CD14-positive monocyte (primary cell): ENCODE data around the gene FGFRL1. TPM values are rescaled to one million over a fixed set of nuclear protein-coding genes. Genes with fewer than 3 reads are reported as not detected.

Experiments used
- DNase-seq, 3 donors: peaks; one replicate each; pipeline ENCODE4 v3.0.0-alpha.2; 2011 to 2022
- H2AFZ ChIP-seq: 2 replicates; pipeline ENCODE4 v1.6.0; 2012; ENCODE audit warnings: mild to moderate bottlenecking, low read depth, low read length, inconsistent platforms; ENCODE audit not compliant: insufficient read depth, poor library complexity, severe bottlenecking
- H3K27ac ChIP-seq, 2 donors: 1 replicate in 1 of 2; 2 replicates in 1 of 2; pipeline ENCODE4 v1.5.1; 2012 to 2013; ENCODE audit warnings: low read length in 2 of 2, control low read depth in 1 of 2, inconsistent platforms in 1 of 2, low read depth in 1 of 2, mild to moderate bottlenecking in 1 of 2
- H3K27me3 ChIP-seq, 2 donors: one replicate each; pipeline versions ENCODE4 v1.6.0 to v1.6.1; 2011 to 2013; ENCODE audit warnings: low read length in 2 of 2; ENCODE audit not compliant: control insufficient read depth in 2 of 2, insufficient read depth in 2 of 2
- H3K36me3 ChIP-seq, 2 donors: replicated peaks in 1 of 2; 1 replicate in 1 of 2; 2 replicates in 1 of 2; pipeline versions ENCODE4 v1.5.1 to v1.6.1; 2012 to 2013; ENCODE audit warnings: low read length in 2 of 2, control low read depth in 1 of 2, inconsistent platforms in 1 of 2, mild to moderate bottlenecking in 1 of 2; ENCODE audit not compliant: insufficient read depth in 2 of 2, control insufficient read depth in 1 of 2
- H3K4me1 ChIP-seq, 2 donors: 1 replicate in 1 of 2; 2 replicates in 1 of 2; pipeline versions ENCODE4 v1.5.1 to v1.6.1; 2012 to 2013; ENCODE audit warnings: low read length in 2 of 2, control low read depth in 1 of 2, inconsistent platforms in 1 of 2, mild to moderate bottlenecking in 1 of 2, moderate library complexity in 1 of 2; ENCODE audit not compliant: insufficient read depth in 2 of 2, control insufficient read depth in 1 of 2
- H3K4me2 ChIP-seq: replicated peaks from 2 replicates; pipeline ENCODE3; 2012; ENCODE audit warnings: low read length, moderate library complexity, mild to moderate bottlenecking; ENCODE audit not compliant: poor library complexity, severe bottlenecking; ENCODE audit errors: extremely low read depth
- H3K4me3 ChIP-seq, 3 experiments: fragments of 200-600 bp in 1 of 3; sonication (generic) in 1 of 3; replicated peaks in 1 of 3; 1 replicate in 2 of 3; 2 replicates in 1 of 3; pipeline ENCODE4 v1.5.1; 2011 to 2013; ENCODE audit warnings: low read length in 3 of 3, mild to moderate bottlenecking in 3 of 3, control low read depth in 2 of 3, low read depth in 2 of 3, inconsistent platforms in 1 of 3, moderate library complexity in 1 of 3
- H3K79me2 ChIP-seq: 2 replicates; pipeline ENCODE4 v1.6.0; 2012; ENCODE audit warnings: mild to moderate bottlenecking, control low read depth, inconsistent platforms, low read length, moderate library complexity; ENCODE audit not compliant: insufficient read depth
- H3K9ac ChIP-seq: 2 replicates; pipeline ENCODE4 v1.6.0; 2017; ENCODE audit warnings: low read length, mild to moderate bottlenecking; ENCODE audit not compliant: insufficient read depth, poor library complexity, severe bottlenecking
- H3K9me3 ChIP-seq, 2 donors: replicated peaks in 1 of 2; 1 replicate in 1 of 2; 2 replicates in 1 of 2; pipeline versions ENCODE4 v1.5.1 to v1.6.1; 2012 to 2013; ENCODE audit warnings: low read length in 2 of 2, control low read depth in 1 of 2; ENCODE audit not compliant: control insufficient read depth in 1 of 2, insufficient read depth in 1 of 2
- H4K20me1 ChIP-seq: 2 replicates; pipeline ENCODE4 v1.6.0; 2012; ENCODE audit warnings: mild to moderate bottlenecking, low read length, control low read depth, moderate library complexity; ENCODE audit not compliant: insufficient read depth
- H3K27ac Mint-ChIP-seq, 7 donors: one replicate each; pipeline ENCODE4 v1.8.0; 2020; ENCODE audit warnings: mild to moderate bottlenecking in 7 of 7, mixed read lengths in 7 of 7, moderate library complexity in 6 of 7, inconsistent platforms in 2 of 7
- H3K27me3 Mint-ChIP-seq, 3 donors: one replicate each; pipeline ENCODE4 v1.8.0; 2021 to 2022; ENCODE audit warnings: low read depth in 3 of 3, mild to moderate bottlenecking in 3 of 3, mixed read lengths in 3 of 3, moderate library complexity in 3 of 3, inconsistent platforms in 1 of 3
- H3K36me3 Mint-ChIP-seq, 2 donors: one replicate each; pipeline ENCODE4 v1.8.0; 2020; ENCODE audit warnings: mixed read lengths in 2 of 2, inconsistent platforms in 1 of 2, mild to moderate bottlenecking in 1 of 2
- H3K4me1 Mint-ChIP-seq: one replicate; pipeline ENCODE4 v1.8.0; 2020; ENCODE audit warnings: mild to moderate bottlenecking, mixed read lengths
- H3K4me3 Mint-ChIP-seq, 2 donors: one replicate each; pipeline ENCODE4 v1.8.0; 2020; ENCODE audit warnings: mild to moderate bottlenecking in 2 of 2, mixed read lengths in 2 of 2, moderate library complexity in 1 of 2
- H3K9me3 Mint-ChIP-seq, 7 donors: one replicate each; pipeline ENCODE4 v1.8.0; 2020 to 2022; ENCODE audit warnings: mixed read lengths in 7 of 7, mild to moderate bottlenecking in 6 of 7, moderate library complexity in 6 of 7, inconsistent platforms in 2 of 7
- CTCF ChIP-seq: fragments of 200-600 bp; IDR thresholded peaks from one replicate; pipeline ENCODE4 v1.8.0; 2022; ENCODE audit warnings: antibody characterized with exemption, mild to moderate bottlenecking
- WGBS: methylation state at CpG from one replicate; pipeline ENCODE4 v1.1.5; 2013; ENCODE audit warnings: missing lambda C conversion rate; ENCODE audit not compliant: insufficient coverage; 5-methylcytosine and 5-hydroxymethylcytosine counted together
- intact Hi-C, 2 donors: fragments of 100-400 bp; cut with micrococcal nuclease; formaldehyde crosslinking; loops; one replicate each; pipeline versions ENCODE4 v1.15.0 to v1.15.1; 2023
- polyA plus RNA-seq, 3 donors: library from polyadenylated mRNA; depleted of rRNA in 1 of 3; unstranded in 2 of 3; stranded (reverse) in 1 of 3; fragments of 300-500 nt in 2 of 3; fragments of >200 nt in 1 of 3; fragmentation: Illumina TruSeq in 2 of 3; gene quantifications; 1 replicate in 2 of 3; 2 replicates in 1 of 3; pipeline ENCODE4 v1.2.3, GENCODE V29; 2012 to 2021

The FGFRL1 gene
- polyA plus RNA-seq, 3 donors: 0.17 to 77.7 (median 0.28) TPM

- no peak overlapping the region for H3K9ac ChIP-seq
- intact Hi-C loops: loop anchor here in 1 of 2 donors (5.0 kb wide), 1 partner anchor 43 kb away; no protein-coding TSS in a partner anchor
- H3K9me3 ChIP-seq: no peaks in the 10 kb centered on the region
- WGBS: 92% methylated on average over 17 of the region's 20 CpGs
- H3K4me1 ChIP-seq: peaks cover 14 to 17% of the 10 kb centered on the region in 2 donors
- no peaks in the 10 kb centered on the region for H3K79me2 ChIP-seq
- Mint-ChIP-seq H3K9me3 (no peaks in the 10 kb centered on the region), H3K36me3 (no peaks in the 10 kb centered on the region), H3K27me3 (peaks cover 0 to 15% (median 3%) of the 10 kb centered on the region in 3 donors), H3K4me1 (peaks cover 12% of the 10 kb centered on the region), H3K4me3 (no peak overlapping the region), H3K27ac (peak overlapping the region in 1 of 7 donors; percentile 23)
- no peak overlapping the region for H3K4me3 ChIP-seq
- H3K27me3 ChIP-seq: peaks cover 0 to 7% of the 10 kb centered on the region in 2 donors
- H3K27ac ChIP-seq: no peak overlapping the region
- no peaks in the 10 kb centered on the region for H4K20me1 ChIP-seq
- no peak overlapping the region for H2AFZ ChIP-seq
- H3K4me2 ChIP-seq: no peak overlapping the region
- H3K36me3 ChIP-seq: no peaks in the 10 kb centered on the region
- TF ChIP-seq CTCF: no peak
- DNase-seq: no peak
Observed at GRCh38 chr4:1039493-1040343, 28.3 kb downstream of the FGFRL1 start.

GRCh38 chr4:1040344-1041146, 29.1 kb downstream of the FGFRL1 start:
- H3K36me3 ChIP-seq: no peaks in the 10 kb centered on the region
- peaks cover 0 to 22% (median 11%) of the 10 kb centered on the region in 3 donors for H3K27me3 Mint-ChIP-seq
- H3K4me1 ChIP-seq: peaks cover 14 to 17% of the 10 kb centered on the region in 2 donors
- H3K9me3 Mint-ChIP-seq: no peaks in the 10 kb centered on the region
- no peaks in the 10 kb centered on the region for H4K20me1 ChIP-seq
- H3K9me3 ChIP-seq: no peaks in the 10 kb centered on the region
- peaks cover 0 to 9% of the 10 kb centered on the region in 2 donors for H3K27me3 ChIP-seq
- no peak overlapping the region for H2AFZ ChIP-seq
- no peak for TF ChIP-seq CTCF
- peaks cover 12% of the 10 kb centered on the region for H3K4me1 Mint-ChIP-seq
- intact Hi-C loops: loop anchor here in 1 of 2 donors (5.0 kb wide), 1 partner anchor 42 kb away; no protein-coding TSS in a partner anchor
- no peak overlapping the region for H3K4me2 ChIP-seq
- no peak overlapping the region for H3K27ac ChIP-seq
- DNase-seq: no peak
- no peaks in the 10 kb centered on the region for H3K36me3 Mint-ChIP-seq
- no peak overlapping the region for H3K9ac ChIP-seq
- H3K27ac Mint-ChIP-seq: peak overlapping the region in 2 of 7 donors; percentile 23 to 68
- H3K4me3 ChIP-seq: no peak overlapping the region
- WGBS: 92% methylated on average over 20 of the region's 21 CpGs
- no peaks in the 10 kb centered on the region for H3K79me2 ChIP-seq
- H3K4me3 Mint-ChIP-seq: no peak overlapping the region
